SIG-M5 treated with dmso at 0.1 percent for 504 hours (cell line): ENCODE measurements around the gene SLC17A9.

ENCODE experiments used
- DNase-seq: peaks from one replicate; lab custom pipeline; 2025; ENCODE audit not compliant: unreplicated experiment; lab: John Stamatoyannopoulos, UW

The SLC17A9 gene

DNA sequence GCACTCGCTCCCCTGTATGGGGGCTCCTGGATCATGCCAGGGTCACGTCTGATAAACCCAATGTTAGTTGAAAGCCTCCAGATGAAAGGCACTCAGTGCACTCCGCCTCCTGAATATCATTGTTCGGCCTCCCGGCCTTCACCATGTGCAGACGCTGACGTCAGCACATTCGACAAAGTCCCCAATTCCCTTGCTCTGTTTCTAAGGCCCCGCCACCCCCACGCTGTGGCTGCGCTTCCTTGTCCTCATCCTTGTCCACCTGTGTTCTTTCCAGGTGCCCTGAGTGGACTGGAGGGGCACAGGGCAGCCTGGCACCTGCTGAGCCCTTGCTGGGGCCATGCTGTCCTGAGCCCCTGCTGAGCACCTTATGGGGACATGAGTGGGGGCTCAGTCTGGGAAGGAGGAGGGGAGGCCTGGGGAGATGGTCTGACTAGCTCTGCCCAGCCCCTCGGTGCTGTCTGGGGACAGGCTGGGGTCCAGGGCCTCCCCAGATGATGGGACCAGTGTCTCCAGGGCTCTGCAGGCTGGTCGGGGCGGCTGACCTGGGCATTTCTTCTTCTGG is 64.1 kb downstream of the SLC17A9 start:
- no peak for DNase-seq

GRCh38 chr20:63017076-63017825 is 64.7 kb downstream of the SLC17A9 start:
- DNase-seq, result no peak

DNA sequence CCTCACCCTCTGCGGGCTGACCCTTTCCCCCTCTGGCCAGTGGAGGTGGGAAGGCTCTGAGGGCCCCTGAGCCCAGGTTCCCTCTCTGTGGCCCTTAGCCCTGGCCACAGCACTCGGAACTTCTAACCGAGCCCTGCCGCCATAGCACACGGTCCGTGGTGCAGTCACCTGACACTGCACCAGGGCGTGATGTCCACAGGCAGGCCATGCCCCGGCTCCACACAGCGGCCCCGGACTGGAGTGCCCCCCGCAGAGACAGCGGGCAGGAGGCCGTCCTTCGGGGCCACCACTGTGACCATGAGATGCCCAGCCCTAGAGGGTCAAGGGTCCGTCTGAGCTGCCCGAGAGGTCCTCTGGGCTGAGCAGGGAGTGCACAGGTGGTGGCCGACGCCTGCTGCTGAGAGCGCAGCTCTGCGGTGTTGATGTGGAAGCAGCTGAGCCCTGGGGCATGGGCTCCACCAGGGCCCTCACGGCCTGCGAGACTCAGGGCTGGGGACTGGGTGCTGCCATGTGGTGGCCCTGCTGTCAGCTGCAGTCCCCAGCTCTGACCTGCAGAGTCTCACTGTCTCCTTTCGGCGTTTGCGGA is 65.4 kb downstream of the SLC17A9 start:
- no peak for DNase-seq
